GM18868 (cell line): ENCODE data around the gene SHROOM3.

Experiments
- ATAC-seq: cut with Tn5 transposase; IDR thresholded peaks from one replicate; pipeline ENCODE4 v1.9.1; 2021; ENCODE audit warnings: mild to moderate bottlenecking, moderate library complexity; ENCODE audit not compliant: unreplicated experiment

Gene SHROOM3

GRCh38 chr4:76764251-76764650, 329.2 kb downstream of the SHROOM3 start:
- ATAC-seq, result no peak

- ATAC-seq, result peak; percentile 90
Measured at GRCh38 chr4:76765473-76766183, 330.6 kb downstream of the SHROOM3 start.

DNA sequence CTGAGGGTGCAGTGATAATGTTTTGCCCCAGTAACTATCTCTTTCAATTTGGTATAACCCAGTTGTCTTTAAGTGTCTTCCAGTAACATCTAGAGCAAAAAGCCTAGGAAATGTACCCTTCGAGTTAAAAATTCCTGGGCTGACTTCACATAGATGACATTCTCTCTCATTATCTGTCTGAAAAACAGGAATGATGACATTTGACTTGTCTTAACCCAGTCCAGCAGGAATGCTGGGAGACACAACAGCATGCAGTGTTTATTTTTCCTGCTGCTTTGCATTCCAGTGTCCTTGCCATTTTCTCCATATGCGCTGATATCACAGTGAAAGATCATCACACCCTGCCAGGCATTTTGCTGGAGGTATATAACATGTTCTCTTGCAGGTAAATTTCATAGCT, 333.0 kb downstream of the SHROOM3 start:
- no peak for ATAC-seq

DNA sequence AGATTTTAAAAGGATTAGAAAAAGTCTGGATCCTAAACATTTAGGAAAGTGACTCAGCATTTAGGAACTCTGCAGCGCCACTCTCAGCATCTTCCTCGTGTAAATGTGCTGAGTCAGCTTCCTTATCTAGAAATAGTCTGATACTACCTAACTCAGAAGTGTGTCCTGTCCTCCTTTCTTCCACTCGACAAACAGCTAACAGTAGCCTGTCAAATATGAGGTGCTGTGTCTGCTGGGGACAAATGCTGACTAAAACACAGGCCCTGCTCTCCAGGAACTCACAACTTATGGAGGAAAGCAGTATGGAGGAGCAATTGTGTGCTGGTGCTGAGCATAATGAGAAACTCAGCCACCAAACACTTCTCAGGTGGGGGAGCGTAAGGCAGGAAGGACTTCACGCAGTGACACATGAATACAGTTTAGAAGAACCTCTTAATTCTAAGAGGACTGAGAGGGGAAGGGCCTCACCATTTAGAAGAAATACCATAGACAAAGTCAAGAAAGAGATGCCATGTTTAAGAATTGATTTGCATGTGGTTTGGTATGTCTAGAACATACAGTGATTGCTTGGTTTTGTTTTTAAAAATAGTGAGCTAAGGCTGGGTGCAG, 337.6 kb downstream of the SHROOM3 start:
- no peak for ATAC-seq

GRCh38 chr4:76773766-76774165, 338.7 kb downstream of the SHROOM3 start:
- ATAC-seq, result no peak

DNA sequence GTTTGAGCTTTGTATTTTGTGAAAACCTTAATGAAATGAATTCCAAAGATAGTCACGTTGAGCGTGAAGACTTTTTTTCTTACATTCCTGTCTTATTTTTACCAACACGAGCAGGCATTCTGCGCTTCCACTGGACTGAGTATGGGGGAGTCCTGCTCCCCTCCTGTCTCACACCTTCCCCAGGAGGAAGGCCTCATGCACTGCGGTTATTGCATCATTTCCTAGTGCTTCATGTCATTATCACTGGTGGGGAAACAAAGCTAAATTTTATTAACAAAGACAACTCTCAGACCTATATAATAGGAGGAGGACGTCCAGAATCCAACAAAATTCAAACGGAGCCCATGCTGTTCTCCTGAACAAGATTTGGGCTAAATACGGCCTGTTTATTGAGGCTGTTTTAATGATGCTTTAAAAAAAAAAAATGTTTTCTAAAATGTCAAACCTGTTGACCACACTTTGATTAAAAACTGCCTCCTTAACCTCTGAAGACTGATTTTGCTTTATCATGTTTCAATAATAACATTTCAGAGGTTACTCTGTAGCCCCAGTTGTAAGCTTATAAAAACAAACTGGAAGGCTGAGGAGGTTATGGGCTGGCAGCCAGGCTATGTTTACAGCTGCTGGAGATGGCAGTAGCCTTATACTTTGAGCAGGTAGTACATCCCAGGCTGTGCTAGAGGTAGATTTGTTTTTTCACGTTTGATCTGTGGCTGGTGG, 344.9 kb downstream of the SHROOM3 start:
- ATAC-seq, result no peak

GRCh38 chr4:76780781-76781697, 346.0 kb downstream of the SHROOM3 start:
- no peak for ATAC-seq

DNA sequence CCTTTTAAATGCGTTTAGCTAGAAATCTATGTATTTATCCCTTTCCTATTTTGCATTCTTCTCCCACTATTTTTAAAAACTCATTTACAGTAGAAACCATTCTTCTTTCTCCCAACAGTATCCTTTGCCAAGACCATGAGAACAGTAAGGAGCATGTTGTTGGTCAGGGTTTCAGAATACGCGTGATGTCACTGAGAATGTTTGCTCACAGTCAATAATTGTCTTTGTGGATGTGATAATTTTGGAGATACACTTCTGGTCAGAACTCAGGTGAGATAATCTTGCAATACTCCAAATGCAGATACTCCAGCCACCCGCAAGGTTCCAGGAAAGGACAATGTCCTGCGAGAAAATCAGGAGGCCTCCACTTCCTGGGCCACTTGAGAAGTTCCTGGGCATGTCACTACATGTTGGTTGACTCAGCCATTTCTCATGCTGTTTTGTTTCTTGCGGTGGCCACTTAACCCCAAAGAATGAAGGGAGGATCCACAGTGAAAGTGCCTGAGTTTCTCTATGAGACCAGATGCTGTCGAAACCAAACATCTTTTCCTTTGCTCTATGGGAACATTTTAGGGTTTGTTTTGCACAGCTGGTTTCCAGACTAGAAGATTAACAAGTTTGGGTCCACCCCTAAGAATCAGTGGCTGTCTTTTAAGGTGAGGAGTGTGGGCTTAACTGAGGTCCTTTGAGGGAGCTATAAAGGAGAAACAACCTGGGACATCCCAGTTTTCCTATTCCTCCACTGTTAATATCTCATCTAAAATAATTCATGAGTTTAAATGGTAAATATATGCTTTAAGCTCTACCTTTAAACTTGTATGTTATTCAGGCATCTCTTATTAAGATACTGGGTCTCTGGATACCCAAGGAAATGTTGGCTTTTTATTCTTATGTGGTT, 346.9 kb downstream of the SHROOM3 start:
- peak; percentile 75 for ATAC-seq

DNA sequence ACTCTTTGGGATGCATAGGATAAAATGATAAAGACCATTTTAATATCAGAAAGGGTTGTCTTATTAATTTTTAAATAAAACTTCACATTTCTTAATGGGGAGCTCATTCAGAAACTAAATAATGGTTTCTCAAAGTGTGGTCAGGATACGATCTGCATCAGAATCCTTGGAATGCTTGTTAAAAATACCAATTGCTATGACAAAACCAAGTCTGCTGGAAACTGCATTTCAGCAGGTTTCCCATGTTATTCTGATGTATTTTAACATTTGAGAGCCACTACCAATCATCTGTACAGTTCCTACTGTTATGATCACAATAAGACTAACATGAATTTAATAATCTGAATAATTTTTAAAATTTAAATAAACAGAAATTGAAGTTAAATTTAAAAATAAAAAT, 347.8 kb downstream of the SHROOM3 start:
- no peak for ATAC-seq

DNA sequence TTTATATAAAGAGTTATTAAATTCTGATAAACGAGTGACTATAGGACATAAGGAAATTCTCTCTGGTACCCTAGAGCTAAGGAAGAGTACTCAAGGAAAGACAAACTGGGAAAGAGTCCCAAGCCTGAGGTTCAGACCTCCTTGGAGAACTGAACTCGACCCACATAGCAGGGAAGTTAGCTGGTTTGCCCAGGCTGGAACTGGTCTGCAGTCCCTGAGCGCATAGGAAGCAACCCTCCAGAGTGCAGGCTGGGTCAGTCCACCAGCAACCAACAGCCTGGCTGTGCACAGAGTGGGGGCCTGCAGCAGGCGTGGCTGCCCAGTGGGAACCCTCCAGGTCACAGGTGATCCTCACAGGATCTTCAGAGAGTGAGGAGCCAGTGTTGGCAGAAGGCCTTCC, 348.8 kb downstream of the SHROOM3 start:
- no peak for ATAC-seq

DNA sequence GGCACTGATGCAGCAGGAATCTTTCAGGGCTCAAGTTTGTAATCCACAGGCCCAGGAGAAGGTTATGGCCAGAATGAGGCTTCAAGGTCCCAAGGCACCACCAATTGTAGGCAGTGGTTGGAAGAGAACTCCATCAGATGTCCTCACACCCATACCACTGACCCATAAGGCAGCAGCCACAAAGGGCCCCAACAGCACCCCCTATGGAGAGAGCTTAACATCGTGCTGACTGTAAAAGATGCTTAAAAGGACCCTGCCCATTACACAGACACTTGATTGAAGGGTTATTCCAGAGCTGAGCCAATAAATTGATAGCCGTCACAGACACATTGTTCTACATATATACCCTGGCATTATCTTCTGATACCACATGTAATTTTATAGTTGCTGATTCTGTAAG, 349.2 kb downstream of the SHROOM3 start:
- ATAC-seq, result no peak

GRCh38 chr4:76787898-76788297, 352.9 kb downstream of the SHROOM3 start:
- no peak for ATAC-seq

DNA sequence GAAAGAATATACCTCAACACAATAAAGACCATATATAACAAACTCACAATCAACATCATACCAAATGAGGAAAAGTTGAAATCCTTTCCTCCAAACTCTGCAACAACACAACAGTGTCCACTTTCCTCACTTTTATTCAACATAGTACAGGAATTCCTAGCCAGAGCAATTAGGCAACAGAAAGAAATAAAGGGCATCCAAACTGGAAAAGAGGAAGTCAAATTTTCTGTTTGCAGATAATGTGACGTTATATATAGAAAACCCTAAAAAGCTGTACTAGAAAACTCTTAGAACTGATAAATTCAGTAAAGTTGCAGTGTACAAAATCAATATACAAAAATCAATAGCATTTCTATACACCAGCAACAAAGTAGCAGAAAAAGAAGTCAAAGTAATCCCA, 355.3 kb downstream of the SHROOM3 start:
- no peak for ATAC-seq

DNA sequence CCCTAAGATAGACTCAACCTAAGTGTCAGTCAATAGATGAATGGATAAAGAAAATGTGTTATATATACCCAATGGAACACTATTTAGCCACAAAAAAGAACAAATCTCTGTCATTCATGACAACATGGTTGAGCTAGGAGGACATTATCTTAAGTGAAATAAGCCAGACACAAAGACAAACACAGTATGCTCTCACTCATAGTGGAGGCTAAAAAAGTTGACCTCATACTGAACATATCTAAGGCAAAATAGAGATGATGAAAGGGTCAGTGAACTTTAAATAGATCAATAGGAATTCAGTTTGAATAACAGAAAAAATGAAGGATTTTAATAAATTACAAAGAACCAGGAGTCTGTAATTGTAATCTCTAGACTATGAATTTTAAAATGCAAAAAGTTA, 356.4 kb downstream of the SHROOM3 start:
- ATAC-seq, result no peak

DNA sequence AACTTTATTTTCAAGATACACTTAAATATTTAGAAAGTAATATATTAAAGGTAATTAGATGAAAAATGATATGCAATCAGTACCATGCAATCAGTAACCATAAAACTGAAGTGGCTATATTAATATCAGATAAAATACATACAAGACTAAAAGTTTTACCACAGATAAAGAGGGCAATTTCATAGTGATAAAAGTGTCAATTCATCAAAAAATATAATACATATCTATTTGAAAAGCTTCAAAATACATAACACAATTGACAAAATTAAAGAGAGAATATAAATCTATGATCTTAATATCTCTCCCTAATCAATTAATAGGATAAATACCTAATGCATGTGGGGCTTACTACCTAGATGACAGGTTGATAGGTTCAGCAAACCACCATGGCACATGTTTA, 357.4 kb downstream of the SHROOM3 start:
- ATAC-seq, result no peak

GRCh38 chr4:76795243-76795642, 360.2 kb downstream of the SHROOM3 start:
- ATAC-seq, result no peak

GRCh38 chr4:76799140-76799539, 364.1 kb downstream of the SHROOM3 start:
- no peak for ATAC-seq

DNA sequence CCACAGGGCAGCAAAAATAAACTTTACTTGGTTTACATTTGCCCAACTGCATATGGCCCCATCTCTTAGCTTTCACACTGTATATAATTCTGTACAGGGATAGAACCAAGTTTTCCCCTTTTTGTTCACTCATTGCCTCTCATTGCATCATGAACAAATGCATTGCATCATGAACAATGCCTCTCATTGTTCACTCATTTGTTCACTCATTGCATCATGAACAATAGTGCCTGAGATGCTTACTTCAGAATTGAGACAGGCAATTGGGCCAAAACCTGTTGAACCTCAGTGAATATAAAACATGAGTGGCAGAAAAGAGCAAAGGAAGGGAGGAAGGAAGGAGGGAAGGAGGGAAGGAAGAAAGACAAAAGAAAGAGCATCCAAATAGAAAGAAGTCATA, 364.7 kb downstream of the SHROOM3 start:
- no peak for ATAC-seq

GRCh38 chr4:76800902-76801301, 365.9 kb downstream of the SHROOM3 start:
- peak; percentile 93 for ATAC-seq

DNA sequence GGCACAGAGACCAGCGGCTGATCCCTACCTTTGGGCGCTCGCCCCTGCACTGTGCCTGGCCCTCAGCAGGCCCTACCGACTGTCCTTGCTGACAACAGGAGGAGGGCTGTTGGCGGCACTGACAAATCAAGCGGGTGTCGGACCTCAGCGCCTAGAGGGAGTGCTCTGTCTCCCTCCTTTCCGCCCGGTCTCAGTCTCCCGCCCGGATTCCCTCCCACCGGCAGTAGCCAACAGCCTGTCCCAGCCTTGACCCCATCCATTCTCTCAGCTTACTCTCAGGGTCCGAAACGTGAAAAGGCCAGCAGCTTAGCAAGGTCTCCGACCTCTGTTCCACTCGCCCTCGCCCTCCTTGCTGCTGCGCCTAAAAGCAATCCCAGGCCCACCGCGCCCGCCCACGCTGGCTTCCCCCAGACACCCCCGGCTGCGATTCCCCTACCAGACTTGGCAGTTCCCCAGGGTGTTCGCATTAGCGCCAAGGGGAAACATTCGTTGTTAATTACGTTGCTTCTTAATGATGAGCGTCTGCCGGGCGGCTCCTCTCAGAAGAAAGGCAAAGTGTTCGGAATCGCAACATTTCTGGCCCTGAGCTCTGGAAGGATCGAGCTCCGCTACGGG, 366.7 kb downstream of the SHROOM3 start:
- ATAC-seq, result no peak
